HG03060 (cell line): ENCODE data around the gene CYB561D1.
A peak's percentile ranks its signal among the peaks of the same experiment; 100 is the strongest.

Experiments
- ATAC-seq: cut with Tn5 transposase; IDR thresholded peaks from one replicate; pipeline ENCODE4 v1.9.1; 2021; ENCODE audit warnings: low read depth, moderate number of reproducible peaks; ENCODE audit not compliant: unreplicated experiment

The CYB561D1 gene

GRCh38 chr1:109499661-109500536 is 6.0 kb downstream of the CYB561D1 start:
- no peak for ATAC-seq

DNA sequence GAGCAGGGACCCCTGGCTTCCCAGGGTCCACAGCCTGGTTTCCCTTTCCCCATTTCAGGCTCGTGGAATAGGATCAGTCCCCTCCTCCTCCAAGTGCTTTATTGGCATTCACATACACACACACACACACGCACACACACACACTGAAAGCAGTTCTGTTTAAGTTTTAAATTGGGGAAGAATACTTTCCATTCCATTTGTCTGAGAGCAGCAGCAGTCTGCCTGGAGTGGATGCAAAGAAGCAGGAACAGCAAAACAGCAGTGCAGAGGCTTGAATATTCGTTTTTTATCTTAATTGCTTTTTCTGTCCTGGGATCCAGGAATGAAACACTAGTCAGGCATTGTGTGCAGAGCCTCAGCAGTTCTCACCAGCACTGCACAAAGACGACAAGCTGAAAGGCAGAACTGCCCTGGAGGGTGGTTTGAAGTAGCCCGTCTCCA is 7.1 kb downstream of the CYB561D1 start:
- ATAC-seq = no peak

DNA sequence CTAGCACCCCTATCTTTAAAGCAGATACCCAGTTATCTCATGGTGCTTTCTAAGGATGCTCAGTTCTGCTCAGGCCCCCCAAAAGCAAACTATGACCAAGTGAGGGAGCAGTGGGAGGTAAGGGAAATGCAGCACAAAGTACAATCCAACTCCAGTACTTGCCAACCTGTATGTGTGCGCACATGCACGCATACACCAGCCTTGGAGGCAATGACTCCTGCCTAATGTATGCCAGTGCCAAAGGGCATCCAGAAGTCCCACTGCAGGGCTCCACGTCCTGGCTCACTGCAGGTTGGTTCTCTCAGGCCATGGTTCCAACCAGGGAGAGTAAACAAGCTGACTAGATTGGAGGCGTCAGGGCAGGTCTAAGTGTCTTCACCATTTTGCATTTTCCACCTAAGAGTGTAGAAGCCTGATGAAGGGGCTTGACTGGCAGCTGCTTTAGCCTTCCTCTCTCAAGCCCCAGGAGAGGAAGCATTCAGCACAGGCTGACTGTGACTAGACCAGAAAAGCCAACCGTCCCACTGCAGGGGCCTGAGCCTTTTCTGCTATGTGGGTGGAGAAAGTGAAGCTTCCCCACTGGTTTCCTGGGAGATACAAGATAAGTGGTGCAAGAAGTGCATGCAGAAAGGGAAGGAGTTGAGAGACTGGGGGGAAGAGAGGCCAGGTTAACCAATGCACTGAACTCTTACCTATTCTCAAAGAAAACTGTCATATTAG is 7.9 kb downstream of the CYB561D1 start:
- ATAC-seq = no peak

GRCh38 chr1:109502364-109502851 is 8.5 kb downstream of the CYB561D1 start:
- no peak for ATAC-seq

- ATAC-seq = no peak
Measured at GRCh38 chr1:109503935-109504334, 10.0 kb downstream of the CYB561D1 start.

GRCh38 chr1:109504974-109505373 is 11.1 kb downstream of the CYB561D1 start:
- no peak for ATAC-seq

- ATAC-seq = no peak
Measured at GRCh38 chr1:109508001-109508872, 14.3 kb downstream of the CYB561D1 start.

- no peak for ATAC-seq
Measured at GRCh38 chr1:109508873-109509175, 14.9 kb downstream of the CYB561D1 start.

- ATAC-seq = no peak
Measured at GRCh38 chr1:109509176-109510134, 15.6 kb downstream of the CYB561D1 start, which contains the start of gene AMIGO1. TSS of gene AMIGO1 (minus strand) at chr1:109509727. CDS start at chr1:109508912, 815 bp downstream.

DNA sequence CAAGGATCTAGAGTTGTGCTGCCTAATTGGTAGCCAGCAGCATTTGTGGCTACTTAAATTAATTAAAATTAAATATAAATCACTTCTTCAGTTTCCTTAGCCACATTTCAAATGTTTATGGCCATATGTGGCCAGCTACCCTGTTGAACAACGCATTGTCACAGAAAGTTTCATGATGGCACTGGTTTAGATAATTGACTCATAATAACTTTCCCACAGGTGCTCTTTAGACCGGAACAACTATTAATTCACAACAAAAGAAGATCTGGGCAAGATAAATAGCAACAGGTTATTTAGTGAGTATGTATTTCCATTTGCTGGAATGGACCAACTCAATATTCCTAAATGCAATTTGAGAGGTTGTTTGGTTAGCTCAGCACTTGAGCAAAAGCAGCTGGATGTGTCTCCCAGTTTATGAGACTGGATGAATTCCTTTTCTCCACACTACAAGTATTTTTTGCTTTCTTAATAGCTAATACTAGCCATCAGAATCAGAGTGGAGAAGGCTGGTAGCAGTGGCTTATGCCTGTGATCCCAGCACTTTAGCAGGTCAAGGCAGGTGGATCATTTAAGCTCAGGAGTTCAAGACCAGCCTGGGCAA is 19.3 kb downstream of the CYB561D1 start:
- ATAC-seq = no peak

DNA sequence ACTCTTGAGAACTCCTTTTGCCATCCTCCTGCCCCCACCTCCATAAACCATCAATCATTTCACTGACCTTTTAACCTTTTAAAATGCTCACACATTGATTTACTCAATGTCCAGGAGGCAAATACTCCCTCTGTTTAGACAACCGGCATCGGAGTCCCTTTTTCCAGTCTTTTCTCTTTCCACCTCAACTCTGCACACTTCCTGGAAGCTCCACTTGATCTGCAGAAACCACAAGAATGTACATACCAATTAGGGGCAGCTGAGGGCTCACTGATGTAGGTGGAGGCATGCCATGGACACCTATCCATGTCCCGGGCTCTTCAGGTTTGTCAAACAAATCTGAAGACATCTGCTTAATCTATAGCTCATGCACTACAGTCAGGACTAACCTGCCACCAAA is 21.0 kb downstream of the CYB561D1 start:
- ATAC-seq = no peak

- no peak for ATAC-seq
Measured at GRCh38 chr1:109516872-109517271, 23.0 kb downstream of the CYB561D1 start.

- no peak for ATAC-seq
Measured at GRCh38 chr1:109517337-109517736, 23.4 kb downstream of the CYB561D1 start.

- ATAC-seq = no peak
Measured at GRCh38 chr1:109521002-109521951, 27.4 kb downstream of the CYB561D1 start.

DNA sequence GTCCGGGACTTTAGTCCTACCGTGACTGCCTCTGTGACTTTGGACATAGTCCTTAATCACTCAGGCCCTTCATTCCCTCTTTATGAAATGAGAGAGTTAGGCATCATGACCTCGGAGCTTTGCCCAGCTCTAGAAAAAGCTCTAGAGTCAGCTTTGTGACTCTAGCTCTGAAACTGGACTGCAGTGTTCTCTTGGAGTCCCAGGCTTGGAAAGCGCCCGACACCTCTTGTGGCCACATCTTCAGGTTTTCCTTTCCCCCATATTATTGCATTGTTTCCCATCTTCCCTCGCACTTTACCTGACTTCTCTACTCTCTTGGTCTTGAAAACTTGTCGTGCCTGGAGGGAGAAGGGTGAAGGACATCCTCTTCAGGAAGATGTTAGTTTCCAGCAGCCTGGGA is 28.1 kb downstream of the CYB561D1 start:
- ATAC-seq = no peak

- no peak for ATAC-seq
Measured at GRCh38 chr1:109523706-109524105, 29.8 kb downstream of the CYB561D1 start.

DNA sequence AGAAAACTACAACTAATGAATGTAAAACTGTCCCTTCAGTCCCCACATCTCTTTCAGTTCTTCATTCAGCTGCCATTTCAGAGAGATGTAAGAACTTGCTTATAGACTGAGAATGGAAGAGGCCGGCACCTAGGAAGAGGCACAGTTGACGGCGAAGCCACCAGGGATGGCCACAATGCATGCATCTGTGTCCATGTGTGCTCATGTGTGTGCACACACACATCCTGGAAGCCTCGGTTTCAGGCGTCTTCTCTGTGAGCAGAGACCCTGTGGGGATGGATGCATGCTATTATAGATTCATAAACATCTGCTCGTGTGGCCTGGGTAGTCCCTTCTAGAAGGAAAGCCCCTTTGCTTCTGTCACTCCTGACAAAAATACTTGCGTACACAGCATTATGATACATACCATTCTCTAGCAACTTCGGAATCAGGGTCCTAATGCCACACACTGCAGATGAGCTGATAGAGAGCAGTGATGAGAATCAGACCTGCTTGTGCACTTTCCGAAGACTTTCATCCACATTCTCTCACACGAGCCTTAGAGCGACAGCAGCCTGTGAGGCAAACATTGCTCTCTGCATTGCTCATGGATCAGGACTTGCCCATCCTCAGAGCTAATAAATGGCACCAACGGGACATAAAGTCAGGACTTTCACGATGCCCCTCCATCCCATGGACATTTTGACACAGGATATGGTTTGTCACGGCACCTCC is 33.4 kb downstream of the CYB561D1 start:
- peak; percentile 52 for ATAC-seq
